GM18907 (cell line): ENCODE data around the gene TMED10.

Experiments used
- ATAC-seq: cut with Tn5 transposase; IDR thresholded peaks from one replicate; pipeline ENCODE4 v1.9.1; 2021; ENCODE audit warnings: mild to moderate bottlenecking, moderate library complexity; ENCODE audit not compliant: unreplicated experiment

The TMED10 gene

GRCh38 chr14:75091251-75091650 lies 85.2 kb downstream of the TMED10 start:
- ATAC-seq = no peak

- no peak for ATAC-seq
Observed at GRCh38 chr14:75090353-75090752, 86.1 kb downstream of the TMED10 start.

DNA sequence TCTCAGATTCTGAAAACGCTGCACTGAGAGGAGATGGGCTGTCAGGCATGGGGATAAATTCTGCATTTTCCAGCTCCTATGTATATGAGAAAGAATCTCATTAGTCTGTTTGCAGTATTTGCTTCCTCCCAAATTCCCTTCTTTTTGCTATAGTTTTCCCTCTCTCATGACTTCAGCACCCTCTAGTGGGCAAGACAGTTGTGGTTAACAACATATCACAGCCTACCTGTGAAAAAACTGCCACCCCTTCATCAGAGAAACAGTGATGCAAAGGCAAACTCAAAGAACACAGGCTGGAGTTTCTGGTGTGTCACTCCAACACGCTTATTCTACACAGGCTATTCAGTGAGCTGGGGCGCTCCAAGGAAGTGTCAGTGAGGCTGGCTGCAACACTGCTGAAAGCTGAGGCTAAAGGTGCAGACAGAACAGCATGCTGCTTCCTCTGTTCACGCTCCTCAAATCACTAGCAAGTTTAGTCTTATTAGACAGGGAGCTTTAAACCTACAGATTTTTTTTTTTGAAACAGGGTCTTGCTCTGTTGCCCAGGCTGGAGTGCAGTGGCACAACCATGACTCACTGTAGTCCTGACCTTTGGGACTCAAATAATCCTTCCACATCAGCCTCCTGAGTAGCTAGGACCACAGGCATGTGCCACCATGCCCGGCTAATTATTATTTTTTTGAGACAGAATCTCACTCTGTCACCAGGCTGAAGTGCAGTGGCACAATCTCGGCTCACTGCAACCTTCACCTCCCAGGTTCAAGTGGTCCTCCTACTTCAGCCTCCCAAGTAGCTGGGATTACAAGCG lies 87.6 kb downstream of the TMED10 start:
- no peak for ATAC-seq

- no peak for ATAC-seq
Observed at GRCh38 chr14:75088153-75088552, 88.3 kb downstream of the TMED10 start.

- ATAC-seq = no peak
Observed at GRCh38 chr14:75084513-75084912, 91.9 kb downstream of the TMED10 start.

- ATAC-seq = no peak
Observed at GRCh38 chr14:75083271-75083670, 93.1 kb downstream of the TMED10 start.

DNA sequence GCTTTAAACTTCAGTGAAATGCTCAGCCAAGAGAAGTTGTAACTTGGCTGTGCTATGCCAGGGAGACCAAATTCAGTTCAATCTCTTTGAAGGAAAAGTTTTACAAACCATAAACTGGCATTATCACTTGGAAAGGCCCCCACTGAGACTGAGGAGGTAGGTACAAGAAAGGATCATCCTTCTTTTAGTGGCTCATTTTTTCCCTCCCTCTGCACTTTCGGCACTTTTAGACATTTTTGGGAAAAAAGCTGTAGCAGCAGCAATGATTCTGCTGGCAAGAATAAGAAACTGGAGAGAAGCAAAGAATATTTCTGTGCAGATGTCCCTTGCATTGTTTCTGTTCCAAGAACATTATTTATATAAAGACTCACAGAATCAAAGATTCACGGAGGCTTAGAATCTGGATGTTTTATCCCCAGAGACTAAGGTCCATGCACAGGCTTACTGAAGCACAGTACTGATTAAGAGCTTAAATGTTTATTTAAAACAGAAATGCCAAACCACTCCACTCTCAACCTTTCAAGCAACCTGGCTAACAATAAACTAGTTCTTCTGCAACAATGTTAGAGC lies 94.7 kb downstream of the TMED10 start:
- ATAC-seq = no peak
